GM21619 (cell line): ENCODE measurements around the gene KRTAP12-4.
"Not testable (repeated sequence)": the region's sequence is repeated elsewhere in the genome, so short reads cannot be mapped to it uniquely, and the experiment has no call there.

Experiments
- ATAC-seq: cut with Tn5 transposase; IDR thresholded peaks from one replicate; pipeline ENCODE4 v1.9.1; 2021; ENCODE audit not compliant: unreplicated experiment

The KRTAP12-4 gene

DNA sequence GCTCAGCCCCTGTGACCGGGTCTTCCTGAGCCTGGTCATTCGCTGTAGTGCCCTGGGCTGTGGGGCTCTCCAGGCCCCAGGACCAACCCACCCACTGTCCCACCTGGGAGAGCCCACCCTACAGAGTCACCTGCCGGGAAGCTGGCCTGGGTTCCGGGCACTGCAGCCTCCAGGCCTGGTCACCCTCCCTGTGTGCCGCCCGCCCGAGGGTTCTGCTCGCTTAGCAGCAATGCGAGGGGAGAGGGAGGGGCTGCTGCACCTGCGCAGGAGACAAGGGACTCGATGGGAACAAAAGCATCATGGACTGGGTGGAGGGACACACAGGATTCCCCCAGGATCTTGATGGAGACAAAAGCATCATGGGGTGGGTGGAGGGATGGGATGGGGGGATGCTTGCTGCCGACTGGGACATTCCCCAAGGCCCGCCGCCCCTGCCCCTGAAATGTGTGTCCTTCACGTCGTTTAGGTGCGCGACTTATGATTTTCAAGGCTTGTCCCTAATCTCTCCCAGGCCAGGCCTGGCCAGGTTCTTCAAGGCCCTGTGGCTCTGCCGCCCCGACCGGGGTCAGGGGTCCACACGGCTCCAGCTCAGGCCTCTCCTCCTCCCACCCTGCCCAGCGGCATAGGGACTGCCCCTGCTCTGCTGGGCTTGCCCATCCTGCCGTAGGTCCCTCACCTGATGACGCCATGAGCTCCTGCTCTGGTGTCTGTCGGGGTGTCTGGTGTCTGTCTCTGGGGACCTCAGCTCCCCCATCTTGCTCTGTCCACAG is 40.9 kb downstream of the KRTAP12-4 start:
- no peak for ATAC-seq

DNA sequence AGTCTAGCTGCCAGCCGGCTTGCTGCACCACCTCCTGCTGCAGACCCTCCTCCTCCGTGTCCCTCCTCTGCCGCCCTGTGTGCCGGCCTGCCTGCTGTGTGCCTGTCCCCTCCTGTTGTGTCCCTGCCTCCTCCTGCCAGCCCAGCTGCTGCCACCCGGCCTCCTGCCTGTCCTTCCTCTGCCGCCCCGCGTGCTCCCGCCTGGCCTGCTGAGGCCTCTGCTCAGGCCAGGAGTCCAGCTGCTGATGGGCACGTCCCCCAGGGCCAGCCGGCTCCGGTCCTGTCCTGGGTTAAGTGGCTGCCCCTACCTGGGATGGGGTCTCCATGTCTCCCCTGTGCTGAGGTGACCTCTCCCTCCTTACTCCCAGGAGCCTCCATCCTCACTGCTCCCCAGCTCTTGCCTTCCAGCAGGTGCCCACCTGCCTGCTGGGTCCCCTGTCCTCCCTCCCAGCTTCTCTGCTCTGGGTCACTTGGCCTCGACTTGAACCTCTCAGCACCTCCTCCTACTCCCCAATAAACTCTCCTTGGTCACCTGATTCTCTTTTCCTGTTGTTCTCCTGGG is 41.7 kb downstream of the KRTAP12-4 start:
- no peak for ATAC-seq

DNA sequence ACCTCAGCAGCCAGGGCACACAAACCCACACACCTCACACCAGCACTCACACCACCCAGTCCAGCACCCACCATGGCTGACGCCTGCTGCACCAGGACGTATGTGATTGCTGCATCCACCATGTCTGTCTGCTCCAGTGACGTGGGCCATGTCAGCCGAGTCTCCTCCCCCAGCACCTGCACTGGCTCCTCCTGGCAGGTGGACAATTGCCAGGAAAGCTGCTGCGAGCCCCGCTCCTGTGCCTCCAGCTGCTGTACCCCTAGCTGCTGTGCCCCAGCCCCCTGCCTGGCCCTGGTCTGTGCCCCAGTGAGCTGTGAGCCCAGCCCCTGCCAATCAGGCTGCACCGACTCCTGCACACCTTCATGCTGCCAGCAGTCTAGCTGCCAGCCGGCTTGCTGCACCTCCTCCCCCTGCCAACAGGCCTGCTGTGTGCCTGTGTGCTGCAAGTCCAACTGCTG is 42.4 kb downstream of the KRTAP12-4 start, which contains the start of gene KRTAP10-8:
Gene KRTAP10-8, plus strand, starts transcription at position 51 of the 458 bp plus-strand sequence. Its CDS starts 22 bp downstream, at position 73.
- ATAC-seq = no peak

DNA sequence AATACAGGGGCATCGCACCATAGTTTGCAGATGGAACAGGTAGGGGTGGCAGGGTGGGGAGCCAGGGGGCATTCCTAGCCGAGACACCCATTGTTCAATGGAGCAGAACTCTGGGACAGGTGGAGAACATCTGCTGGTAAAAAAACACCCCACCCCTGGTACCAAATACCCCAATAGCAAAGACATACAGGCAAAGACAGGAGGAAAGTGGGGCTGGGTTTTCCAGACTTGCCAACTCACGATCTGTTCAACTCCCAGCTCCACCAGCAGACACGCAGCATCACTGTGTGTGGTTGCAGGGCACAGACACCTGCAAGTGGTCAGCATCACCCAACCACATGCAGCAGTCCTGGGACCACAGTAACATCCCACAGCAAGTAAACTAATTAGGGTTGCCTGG is 42.9 kb downstream of the KRTAP12-4 start:
- no peak for ATAC-seq

DNA sequence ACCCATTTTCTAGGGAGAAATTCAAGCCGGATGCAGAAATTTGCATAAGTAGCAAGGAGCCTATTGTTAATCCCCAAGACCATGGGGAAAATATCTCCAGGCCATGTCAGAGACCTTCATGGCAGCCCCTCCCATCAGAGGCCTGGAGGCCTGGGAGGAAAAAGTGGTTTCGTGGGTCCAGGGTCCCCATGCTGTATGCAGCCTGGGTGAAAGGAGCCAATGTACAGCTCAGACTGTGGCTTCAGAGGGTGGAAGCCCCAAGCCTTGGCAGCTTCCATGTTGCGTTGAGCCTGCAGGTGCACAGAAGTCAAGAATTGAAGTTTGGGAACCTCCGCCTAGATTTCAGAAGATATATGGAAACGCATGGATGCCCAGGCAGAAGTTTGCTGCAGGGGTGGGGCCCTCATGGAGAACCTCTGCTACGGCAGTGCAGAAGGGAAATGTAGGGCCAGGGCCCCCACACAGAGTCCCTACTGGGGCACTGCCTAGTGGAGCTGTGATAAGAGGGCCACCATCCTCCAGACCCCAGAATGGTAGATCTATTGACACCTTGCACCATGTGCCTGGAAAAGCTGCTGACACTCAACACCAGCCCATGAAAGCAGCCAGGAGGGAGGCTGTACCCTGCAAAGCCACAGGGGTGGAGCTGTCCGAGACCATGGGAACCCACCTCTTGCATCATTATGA is 44.2 kb downstream of the KRTAP12-4 start:
- not testable (repeated sequence) for ATAC-seq

DNA sequence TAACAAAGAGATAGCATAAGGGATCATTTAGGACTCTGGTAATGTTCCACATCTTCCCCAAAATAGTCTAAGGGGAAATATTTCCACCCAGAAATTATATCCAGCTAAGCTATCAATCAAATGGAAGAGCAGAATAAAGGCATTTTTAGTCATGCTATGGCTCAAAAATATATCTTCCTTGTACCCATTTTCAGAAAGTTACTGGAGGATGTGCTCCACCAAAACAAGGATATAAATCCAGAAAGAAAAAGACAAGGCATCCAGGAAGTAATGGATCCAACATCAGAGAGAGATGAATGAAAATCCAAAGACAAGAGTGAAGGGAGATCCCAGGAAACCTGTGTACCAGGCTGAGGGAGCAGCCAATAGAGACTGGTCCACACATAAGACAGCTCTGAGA is 45.3 kb downstream of the KRTAP12-4 start:
- ATAC-seq = no peak

DNA sequence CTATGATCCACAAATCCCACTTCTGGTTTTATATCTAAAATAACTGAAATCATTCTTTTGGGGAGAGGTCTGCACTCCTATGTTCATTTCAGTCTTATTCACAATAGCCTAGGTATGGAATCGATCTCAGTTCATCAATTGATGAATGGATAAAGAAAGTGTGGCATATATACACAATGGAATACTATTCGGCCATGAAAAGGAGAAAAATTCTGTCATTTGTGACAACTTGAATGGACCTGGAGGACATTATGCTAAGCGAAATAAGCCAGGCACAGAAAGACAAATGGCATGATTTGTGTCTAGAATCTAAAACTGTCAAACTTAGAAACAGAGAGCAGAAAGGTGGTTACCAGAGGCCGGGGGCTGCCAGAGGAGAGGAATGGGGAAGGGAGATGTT is 48.0 kb downstream of the KRTAP12-4 start:
- no peak for ATAC-seq
